GM19452 (cell line): ENCODE results near the gene EBPL.
"Not testable (repeated sequence)": the region's sequence is repeated elsewhere in the genome, so short reads cannot be mapped to it uniquely, and the experiment has no call there.

Source experiments
- ATAC-seq: cut with Tn5 transposase; IDR thresholded peaks from one replicate; pipeline ENCODE4 v1.9.1; 2021; ENCODE audit not compliant: unreplicated experiment

The EBPL gene

DNA sequence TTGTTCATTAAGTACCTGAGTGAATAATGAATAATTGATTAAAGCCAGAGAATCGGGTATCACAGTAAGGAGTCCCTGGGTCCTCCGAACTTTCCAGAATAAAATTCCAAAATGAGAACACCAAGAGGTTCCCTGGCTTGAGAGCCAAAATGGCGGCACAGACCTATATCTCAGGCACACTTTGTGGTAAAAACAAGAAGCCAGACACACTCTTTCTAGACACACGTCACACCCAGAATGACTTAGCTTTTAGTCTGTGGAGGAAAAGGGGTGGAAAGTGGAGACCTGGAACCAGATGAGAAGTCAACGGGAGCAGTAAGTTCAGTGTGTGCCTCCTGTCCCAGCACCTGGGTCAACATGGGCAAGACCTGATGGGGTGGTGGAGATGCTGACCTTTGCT, 54.6 kb downstream of the EBPL start:
- ATAC-seq: no peak

DNA sequence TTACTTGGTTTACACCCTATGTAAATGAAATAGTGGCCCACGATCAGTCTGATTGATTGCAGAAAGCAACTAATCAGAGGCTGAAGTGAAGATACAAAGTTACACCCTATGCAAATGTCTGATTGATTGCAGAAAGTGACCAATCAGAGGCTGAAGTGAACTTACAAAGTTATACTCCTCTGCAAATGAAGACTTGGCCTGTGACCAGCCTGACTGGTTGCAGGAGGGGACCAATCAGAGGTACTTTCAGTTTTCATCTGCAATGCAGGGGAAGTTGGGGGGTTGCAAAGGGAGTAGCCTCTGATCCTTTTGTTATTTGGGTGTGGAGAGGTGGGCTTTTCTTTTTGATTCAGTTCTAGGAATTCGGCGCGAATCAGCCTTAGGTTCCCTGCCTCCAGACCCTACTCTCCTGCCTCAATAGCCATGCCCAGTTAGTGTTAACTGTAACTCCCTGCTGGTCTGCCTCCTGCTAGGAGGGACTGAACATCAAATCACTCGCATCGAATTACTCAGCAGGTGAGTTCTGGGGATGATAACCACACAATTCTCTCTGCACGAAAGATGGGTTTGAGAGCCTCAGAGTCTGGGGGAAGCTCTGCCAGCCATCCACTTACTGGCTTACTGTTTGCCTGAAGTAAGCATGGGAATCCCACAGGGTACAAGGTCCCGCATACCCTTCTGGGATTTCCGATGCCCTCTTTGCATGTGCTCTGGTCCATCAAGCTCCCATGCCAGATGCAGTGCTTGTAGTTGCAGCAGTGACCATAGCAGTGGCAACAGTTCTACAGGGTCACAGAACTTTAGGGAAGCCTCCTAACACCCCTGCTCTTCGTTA, 55.5 kb downstream of the EBPL start:
- peak; percentile 75 for ATAC-seq

DNA sequence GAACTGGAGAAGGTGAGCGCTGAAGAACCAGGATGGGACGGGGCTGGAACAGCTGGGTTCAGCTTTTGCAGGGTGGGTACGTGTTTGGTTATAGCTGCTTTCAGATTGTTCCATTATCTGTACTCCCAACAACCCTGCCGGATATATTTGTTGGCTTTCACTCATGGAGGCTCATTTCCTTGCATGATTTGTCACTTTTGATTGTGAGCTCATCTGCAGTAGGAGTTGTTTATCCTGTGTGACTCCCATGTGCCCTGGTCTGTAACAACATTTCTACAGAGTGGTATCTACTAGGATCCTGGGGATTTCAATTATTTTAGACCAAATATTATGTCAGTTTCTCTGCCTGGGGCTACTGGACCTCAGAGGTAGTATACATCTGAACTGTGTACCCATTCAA, 57.6 kb downstream of the EBPL start:
- no peak for ATAC-seq

DNA sequence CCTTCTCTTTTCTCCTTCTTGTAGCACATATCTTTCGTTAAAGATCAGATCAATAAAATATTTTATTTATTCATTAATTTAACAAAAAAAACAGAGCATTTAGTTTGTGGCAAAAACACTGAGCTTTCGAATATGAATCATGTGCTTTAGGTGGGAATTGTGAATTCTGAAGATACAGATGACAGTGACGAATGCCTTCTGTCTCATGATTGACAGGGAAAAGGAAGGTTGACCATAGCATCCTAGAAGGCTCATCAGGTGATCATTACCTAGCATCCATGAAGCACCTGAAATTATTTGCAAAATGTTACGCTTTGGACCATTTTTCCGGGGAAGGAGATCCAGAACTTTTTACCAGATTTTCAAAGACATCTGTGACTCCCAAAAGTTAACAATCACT, 59.1 kb downstream of the EBPL start:
- no peak for ATAC-seq

DNA sequence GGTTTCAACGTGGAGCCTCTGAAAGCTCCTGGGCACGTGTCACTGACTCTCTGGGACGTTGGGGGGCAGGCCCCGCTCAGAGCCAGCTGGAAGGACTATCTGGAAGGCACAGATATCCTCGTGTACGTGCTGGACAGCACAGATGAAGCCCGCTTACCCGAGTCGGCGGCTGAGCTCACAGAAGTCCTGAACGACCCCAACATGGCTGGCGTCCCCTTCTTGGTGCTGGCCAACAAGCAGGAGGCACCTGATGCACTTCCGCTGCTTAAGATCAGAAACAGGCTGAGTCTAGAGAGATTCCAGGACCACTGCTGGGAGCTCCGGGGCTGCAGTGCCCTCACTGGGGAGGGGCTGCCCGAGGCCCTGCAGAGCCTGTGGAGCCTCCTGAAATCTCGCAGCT, 60.7 kb downstream of the EBPL start:
- no peak for ATAC-seq

DNA sequence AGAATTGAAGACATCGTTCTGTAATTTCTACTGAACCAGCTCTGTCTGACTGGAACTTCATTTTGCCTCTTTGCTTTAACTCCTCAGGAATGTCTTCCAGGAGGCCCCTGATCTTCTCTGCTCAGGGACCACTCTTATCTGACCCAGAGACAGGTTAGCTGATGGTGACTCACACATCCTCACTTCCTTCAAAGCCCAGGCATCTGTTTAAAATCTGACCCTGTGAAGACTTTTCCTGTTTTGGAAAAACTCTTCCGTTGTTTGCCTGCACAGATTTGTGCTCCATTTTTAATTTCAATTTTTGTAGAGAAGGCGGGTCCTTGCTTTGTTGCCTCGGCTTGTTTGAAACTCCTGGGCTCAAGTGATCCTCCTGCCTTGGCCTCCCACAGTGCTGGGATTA, 61.3 kb downstream of the EBPL start:
- ATAC-seq: no peak

DNA sequence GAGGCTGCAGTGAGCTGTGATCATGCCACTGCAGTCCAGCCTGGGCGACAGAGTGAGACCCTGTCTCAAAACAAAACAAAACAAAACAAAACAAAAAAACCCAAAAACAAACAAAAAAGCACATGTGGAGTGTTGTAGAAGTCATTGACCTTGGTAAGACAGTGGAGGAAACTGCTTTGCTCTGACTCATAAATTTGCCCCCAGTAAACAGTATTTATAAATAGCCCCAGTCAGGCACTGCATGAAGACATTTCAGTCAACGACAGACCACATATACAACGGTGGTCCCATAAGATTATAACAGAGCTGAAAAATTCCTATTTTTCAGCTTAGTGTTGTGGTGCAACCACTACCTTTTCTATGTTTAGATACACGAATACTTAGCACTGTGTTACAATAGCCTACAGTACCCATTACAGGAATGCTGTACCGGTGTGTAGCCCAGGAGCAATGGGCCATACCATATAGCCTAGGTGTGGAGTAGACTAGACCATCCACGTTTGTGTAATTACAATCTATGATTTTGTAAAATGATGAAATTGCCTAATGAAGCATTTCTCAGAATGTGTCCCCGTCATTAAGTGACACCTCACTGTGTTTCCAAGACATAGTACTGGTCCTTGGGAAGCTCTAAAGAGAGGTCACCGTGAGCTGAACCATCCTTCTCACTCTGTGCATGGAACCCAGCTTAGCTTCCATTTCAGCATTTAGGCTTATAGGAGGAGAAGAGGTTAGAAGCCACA, 61.9 kb downstream of the EBPL start:
- ATAC-seq: no peak

DNA sequence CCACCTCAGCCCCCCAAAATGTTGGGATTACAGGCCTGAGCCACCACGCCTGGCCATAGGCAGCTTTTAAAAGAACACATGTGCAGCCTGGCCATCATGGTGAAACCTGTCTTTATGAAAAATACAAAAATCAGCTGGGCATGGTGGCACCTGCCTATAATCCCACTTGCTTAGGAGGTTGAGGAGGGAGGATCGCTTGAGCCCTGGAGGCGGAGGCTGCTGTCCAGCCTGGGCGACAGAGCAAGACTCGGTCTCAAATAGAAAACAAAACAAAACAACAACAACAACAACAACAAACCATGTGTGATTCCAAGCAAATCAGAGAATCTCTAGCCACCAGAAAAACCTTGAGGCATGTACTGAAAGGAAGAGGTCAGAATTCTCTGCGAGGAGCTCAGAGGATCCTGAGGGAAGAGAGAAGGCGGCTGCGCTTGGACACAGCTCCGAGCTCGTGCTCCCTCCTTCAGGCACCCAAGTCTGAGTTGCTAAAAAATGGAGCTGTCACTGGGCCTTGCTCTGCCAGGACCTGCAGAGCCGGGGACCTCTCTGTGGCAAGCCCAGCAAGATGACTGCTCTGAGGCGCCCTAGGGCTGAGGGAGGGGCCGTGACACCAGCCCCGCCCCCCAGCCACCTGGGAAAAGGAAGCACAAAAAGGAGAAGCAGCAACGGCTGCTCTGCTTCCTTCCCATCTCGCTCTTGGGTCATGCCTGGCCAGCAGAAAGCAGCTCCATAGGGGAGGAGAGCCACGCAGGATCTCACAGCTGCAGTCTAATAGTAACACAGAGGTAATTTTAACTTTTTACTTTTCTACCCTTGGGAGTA, 63.2 kb downstream of the EBPL start, which contains the start of gene ARL11:
Gene ARL11, plus strand, starts transcription at position 677 of the 822 bp plus-strand sequence. CDS start 1,941 bp downstream, outside the sequence.
- peak; percentile 93 for ATAC-seq

DNA sequence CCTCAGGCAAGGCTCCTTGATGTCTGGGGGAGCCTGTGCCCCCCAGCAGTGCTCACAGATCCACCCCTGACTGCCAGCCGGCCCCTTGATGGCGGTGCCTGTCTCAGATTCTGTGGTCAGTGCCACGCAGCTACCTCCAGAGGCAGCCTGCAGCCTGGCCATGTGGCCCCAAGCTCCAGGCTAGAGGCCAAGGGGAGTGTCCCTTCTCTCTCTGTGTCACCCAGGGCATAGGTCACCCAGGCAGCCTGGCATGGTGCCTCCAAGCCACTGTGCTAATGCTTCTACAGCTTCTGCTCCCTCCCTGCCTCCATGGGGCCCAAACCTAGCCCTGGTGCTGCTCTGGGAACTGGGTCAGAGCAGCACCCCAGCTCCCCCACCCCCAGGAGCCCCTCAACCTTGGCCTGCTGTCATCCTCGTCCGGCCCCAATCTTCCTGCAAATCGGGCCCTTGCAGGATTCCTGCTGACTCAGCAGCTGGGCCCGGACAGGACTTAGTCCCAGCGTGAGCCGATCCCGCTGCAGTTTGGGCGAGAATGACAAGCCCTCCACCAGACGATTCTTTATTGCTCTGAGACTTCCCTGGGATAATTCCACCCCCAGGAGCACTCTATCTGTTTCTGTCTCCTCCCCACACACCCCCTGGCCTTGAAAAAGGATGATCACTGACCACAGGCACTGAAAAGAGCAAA, 65.8 kb downstream of the EBPL start:
- no peak for ATAC-seq

DNA sequence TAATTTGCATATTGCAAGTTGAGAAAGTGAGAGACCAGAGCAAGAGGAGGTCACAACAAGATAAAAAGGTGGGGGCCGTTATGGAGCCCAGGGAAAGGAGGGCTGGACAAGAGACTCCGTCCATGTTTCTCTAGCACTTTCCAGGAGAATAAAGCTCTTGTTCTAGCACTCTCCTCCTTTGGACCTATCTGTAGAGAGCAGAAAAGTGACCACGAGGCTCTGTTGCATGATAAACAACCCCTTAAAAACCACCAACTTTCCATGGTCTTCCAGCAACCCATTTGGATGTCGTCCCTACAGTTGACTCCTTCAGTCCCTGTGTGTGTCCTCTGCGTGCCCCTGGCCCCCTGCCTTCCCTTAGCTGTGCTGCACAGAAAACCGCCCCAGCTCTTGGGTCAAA, 67.1 kb downstream of the EBPL start:
- no peak for ATAC-seq

DNA sequence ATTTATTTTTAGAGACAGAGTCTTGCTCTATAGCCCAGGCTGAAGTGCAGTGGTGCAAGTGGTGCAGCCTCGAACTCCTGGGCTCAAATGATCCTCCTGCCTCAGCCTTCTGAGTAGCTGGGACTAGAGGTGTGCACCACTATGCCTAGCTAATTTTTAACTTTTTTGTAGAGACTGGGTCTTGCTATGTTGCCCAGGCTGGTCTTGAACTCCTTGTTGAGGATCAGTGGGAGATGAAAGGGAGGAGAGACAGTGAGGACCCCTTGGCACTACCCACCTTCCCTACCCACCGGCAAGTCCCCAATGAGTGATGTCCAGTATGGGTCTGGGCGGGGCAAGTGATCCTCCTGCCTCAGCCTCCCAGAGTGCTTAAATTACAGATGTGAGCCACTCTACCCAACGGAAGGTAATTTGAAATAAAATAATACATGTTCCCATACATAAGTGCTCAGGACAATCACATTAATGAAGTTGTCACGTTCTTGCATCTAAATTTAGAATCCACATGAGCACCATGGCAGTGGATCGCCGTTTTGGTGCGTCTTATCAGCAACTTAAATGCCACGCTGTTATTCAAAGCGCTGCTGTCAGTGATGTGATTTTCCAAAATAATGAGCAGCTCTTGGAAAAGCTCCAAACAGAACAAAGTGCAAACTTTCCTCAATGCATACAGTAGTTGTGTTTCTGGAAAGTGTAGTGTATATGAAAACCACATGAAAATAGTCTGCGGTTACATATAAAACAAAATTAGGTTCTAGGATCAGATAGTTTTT, 68.9 kb downstream of the EBPL start:
- no peak for ATAC-seq

DNA sequence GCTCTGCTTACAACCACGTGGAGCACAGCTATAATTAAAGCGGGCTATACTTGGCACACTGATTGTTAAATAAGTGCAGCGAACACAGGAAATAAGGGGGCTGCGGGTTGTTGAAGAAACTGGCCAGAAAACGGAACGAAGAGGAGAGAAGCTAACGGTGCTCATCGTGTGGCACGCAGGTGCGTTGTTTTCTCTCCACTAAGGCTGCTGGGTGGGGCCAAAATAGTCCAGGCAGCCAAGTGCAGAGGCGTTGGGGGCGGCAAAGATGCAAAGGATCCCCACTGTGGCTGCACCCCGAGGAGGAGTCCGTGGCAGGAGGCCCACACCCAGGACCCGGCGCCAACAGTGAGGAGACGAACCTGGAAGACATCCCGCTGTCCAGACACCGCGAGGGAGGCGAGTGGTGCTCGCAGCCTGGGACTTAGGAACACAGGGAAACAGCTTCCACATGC, 71.1 kb downstream of the EBPL start:
- no peak for ATAC-seq

DNA sequence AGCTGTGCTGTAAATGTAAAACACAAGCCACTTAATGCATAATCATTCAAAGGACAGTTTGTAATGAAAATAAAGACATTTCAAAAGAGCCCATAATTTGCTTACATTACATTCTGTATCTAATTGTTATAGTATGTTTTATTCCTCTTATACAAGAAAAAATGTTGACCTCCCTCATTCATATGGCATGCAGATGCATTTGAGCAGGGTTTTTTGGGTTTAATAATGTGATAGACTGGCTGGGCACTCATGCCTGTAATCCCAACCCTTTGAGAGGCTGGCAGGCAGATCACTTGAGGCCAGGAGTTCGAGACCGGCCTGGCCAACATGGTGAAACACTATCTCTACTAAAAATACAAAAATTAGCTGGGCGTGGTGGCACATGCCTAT, 74.6 kb downstream of the EBPL start:
- no peak for ATAC-seq

DNA sequence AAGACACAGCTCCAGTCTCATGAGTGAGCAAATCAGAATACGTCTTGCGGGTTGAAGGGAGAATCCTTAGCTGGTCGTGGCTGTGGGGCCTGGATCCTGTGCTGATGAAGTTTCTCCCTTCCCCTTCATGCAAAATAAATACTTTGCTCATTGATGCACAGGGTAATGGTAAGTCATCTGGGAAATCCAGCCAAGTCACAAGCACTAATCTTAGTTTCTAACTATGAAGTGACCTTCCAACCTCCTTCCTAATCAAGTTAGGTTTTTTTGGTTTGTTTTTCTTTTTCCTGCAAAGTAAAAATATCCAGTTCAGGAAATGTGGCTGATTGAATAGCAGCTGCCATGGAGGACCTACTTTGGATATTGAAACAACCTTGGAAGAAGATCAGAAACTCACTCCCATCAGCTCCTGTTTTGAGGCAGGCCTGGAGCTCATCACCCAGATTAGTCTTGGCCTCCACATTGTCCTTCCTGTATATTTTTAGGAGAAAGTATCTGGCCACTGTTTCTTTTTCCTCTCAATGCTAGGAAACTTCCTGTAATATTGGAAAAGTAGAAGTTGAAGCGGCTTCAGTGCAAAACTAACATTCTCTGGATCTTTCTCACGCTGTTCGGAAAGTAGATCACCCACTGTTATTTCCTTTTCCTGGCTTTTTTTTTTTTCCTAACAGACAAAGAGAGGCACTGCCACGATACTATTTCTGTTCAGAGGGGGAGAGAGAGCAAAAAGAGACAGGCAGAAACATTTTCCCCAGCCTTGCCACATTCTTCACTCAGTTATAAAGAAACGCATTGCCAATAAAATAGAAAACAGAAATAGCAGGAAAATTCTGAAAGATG, 75.2 kb downstream of the EBPL start:
- ATAC-seq: no peak

DNA sequence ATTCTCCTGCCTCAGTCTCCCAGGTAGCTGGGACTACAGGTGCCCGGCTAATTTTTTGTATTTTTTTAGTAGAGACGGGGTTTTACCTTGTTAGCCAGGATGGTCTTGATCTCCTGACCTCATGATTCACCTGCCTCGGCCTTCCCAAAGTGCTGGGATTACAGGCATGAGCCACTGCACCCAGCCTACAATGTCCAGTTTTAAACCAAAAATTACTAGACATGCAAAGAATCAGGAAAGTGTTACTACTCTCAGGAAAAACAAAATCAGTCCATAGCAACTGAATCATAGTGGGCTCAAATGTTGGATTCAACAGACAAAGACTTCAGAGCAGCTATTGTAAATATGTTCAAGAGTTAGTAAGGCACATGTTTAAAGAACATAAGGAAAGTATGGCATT, 79.2 kb downstream of the EBPL start:
- not testable (repeated sequence) for ATAC-seq
